GM19025 (cell line): ENCODE data around the gene DLGAP4.

Experiments used
- ATAC-seq: cut with Tn5 transposase; IDR thresholded peaks from one replicate; pipeline ENCODE4 v1.9.1; 2021; ENCODE audit warnings: mild to moderate bottlenecking, low read depth, moderate library complexity; ENCODE audit not compliant: unreplicated experiment

DLGAP4 gene

GRCh38 chr20:36307412-36308325, 1.5 kb downstream of the DLGAP4 start:
- ATAC-seq: no peak

- no peak for ATAC-seq
These were observed 2.2 kb downstream of the DLGAP4 start for GRCh38 chr20:36308353-36308752.

GRCh38 chr20:36308986-36309385, 2.8 kb downstream of the DLGAP4 start:
- no peak for ATAC-seq

- no peak for ATAC-seq
These were observed 3.5 kb downstream of the DLGAP4 start for GRCh38 chr20:36309643-36310042.

GRCh38 chr20:36310215-36310981, 4.3 kb downstream of the DLGAP4 start:
- no peak for ATAC-seq

GRCh38 chr20:36311141-36311853, 5.2 kb downstream of the DLGAP4 start:
- ATAC-seq: no peak

- no peak for ATAC-seq
These were observed 6.0 kb downstream of the DLGAP4 start for GRCh38 chr20:36311854-36312723.

GRCh38 chr20:36312724-36313441, 6.7 kb downstream of the DLGAP4 start:
- ATAC-seq: no peak

- ATAC-seq: no peak
These were observed 7.3 kb downstream of the DLGAP4 start for GRCh38 chr20:36313476-36313875.

GRCh38 chr20:36313926-36314325, 7.8 kb downstream of the DLGAP4 start:
- ATAC-seq: no peak

GRCh38 chr20:36314734-36315544, 8.8 kb downstream of the DLGAP4 start:
- no peak for ATAC-seq

- no peak for ATAC-seq
These were observed 9.6 kb downstream of the DLGAP4 start for GRCh38 chr20:36315545-36316351.

- no peak for ATAC-seq
These were observed 11.5 kb downstream of the DLGAP4 start for GRCh38 chr20:36317675-36318074.

- ATAC-seq: no peak
These were observed 12.0 kb downstream of the DLGAP4 start for GRCh38 chr20:36318166-36318565.

- no peak for ATAC-seq
These were observed 13.5 kb downstream of the DLGAP4 start for GRCh38 chr20:36319356-36320260.

- no peak for ATAC-seq
These were observed 14.2 kb downstream of the DLGAP4 start for GRCh38 chr20:36320261-36320897.
